ENCODE measurements around the gene SLC22A1. TPM values are rescaled to one million over a fixed set of nuclear protein-coding genes. Genes with fewer than 3 reads are reported as not detected.

The SLC22A1 gene
- total and polyA plus RNA-seq, 2 of the 13 experiments (the other 11 are each of a cell fraction or from before 2014, with no cell fraction given): 0.80 to 0.87 TPM

- in situ Hi-C loops (cut with HindIII; ENCODE audit: extremely low pct_ligation_motif_present, low pct_unique_long_range_greater_than_20kb): no loop called here
- no peak overlapping the region for H3K4me2 ChIP-seq (ENCODE audit: low read depth, low read length)
- H2AFZ ChIP-seq (ENCODE audit: low read length): no peak overlapping the region
- ATAC-seq (no peak), DNase-seq (ENCODE audit: low spot score) (no peak), FAIRE-seq (no peak)
- BruUV-seq (replicated peaks): no TSS peak
- no peaks in the 10 kb centered on the region for H3K79me2 ChIP-seq (ENCODE audit: insufficient read depth, low read length)
- no peaks in the 10 kb centered on the region for H3K9me3 ChIP-seq (ENCODE audit: low read length)
- peaks cover 33 to 43% of the 10 kb centered on the region in 2 experiments for H3K36me3 ChIP-seq (replicated peaks in 1 of 2; ENCODE audit: control insufficient read depth in 1 of 2, insufficient read depth in 2 of 2, low read length in 2 of 2)
- H3K4me3 ChIP-seq (replicated peaks in 1 of 3; ENCODE audit: insufficient read depth in 1 of 3, low read depth in 2 of 3, low read length in 3 of 3): no peak overlapping the region
- TF ChIP-seq MIER2 (CRISPR knock-in tag; IDR thresholded peaks at IDR 0.05) (no peak), ZBTB33 (CRISPR knock-in tag; IDR thresholded peaks at IDR 0.05) (no peak), CENPX (CRISPR knock-in tag; IDR thresholded peaks at IDR 0.05) (no peak), CHCHD3 (CRISPR knock-in tag; IDR thresholded peaks at IDR 0.05) (no peak), IKZF4 (CRISPR knock-in tag; IDR thresholded peaks at IDR 0.05; ENCODE audit: borderline replicate concordance, low read depth, not compliant biosample characterization) (no peak), ZNF576 (CRISPR knock-in tag; IDR thresholded peaks at IDR 0.05) (no peak), ARNTL (CRISPR knock-in tag; IDR thresholded peaks at IDR 0.05) (no peak), SP5 (CRISPR knock-in tag; IDR thresholded peaks at IDR 0.05; ENCODE audit: borderline replicate concordance, low read depth) (no peak), SYNCRIP (IDR thresholded peaks at IDR 0.05; ENCODE audit: insufficient read depth, low read depth, low read length) (no peak), ZNF543 (CRISPR knock-in tag; IDR thresholded peaks at IDR 0.05) (no peak), ZKSCAN8 (CRISPR knock-in tag; IDR thresholded peaks at IDR 0.05; ENCODE audit: borderline replicate concordance) (no peak), YEATS4 (CRISPR knock-in tag; IDR thresholded peaks at IDR 0.05; ENCODE audit: borderline replicate concordance) (no peak), AHR (CRISPR knock-in tag; IDR thresholded peaks at IDR 0.05) (no peak), FOXP1 (IDR thresholded peaks at IDR 0.05) (no peak), FOXP1 (CRISPR knock-in tag; IDR thresholded peaks at IDR 0.05) (no peak), ZNF691 (CRISPR knock-in tag; IDR thresholded peaks at IDR 0.05; ENCODE audit: borderline replicate concordance, low read depth) (no peak), ZNF160 (CRISPR knock-in tag; IDR thresholded peaks at IDR 0.05) (no peak), MTF2 (CRISPR knock-in tag; IDR thresholded peaks at IDR 0.05; ENCODE audit: borderline replicate concordance) (no peak), THAP7 (CRISPR knock-in tag; IDR thresholded peaks at IDR 0.05) (no peak)
- TF ChIP-seq, protein P1, sequence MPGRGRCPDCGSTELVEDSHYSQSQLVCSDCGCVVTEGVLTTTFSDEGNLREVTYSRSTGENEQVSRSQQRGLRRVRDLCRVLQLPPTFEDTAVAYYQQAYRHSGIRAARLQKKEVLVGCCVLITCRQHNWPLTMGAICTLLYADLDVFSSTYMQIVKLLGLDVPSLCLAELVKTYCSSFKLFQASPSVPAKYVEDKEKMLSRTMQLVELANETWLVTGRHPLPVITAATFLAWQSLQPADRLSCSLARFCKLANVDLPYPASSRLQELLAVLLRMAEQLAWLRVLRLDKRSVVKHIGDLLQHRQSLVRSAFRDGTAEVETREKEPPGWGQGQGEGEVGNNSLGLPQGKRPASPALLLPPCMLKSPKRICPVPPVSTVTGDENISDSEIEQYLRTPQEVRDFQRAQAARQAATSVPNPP (CRISPR knock-in tag; IDR thresholded peaks at IDR 0.05): no peak
- H3K9ac ChIP-seq (ENCODE audit: insufficient read depth, low read depth, low read length): no peak overlapping the region
- H3K27me3 ChIP-seq (ENCODE audit: control insufficient read depth in 1 of 2, insufficient read depth in 2 of 2, low read length in 2 of 2): no peaks in the 10 kb centered on the region
- intact Hi-C loops (cut with micrococcal nuclease; ENCODE audit: unreplicated experiment): loop anchor here (1.0 to 2.0 kb wide), 2 partner anchors 15 to 240 kb away; no protein-coding TSS in a partner anchor
- H3K4me1 ChIP-seq (ENCODE audit: insufficient read depth, low read length): peaks cover 34% of the 10 kb centered on the region
- ChIA-PET CTCF (ENCODE audit: low intra/inter-chr PET ratio, low total read pairs) (interaction anchor here (1.1 kb wide), 1 partner anchor 240 kb away, joined by 4 read pairs; no protein-coding TSS in a partner anchor), POLR2A (no interaction called here)
- no peaks in the 10 kb centered on the region for H4K20me1 ChIP-seq (ENCODE audit: insufficient read depth, low read length)
- 93% methylated on average over 7 of the region's 7 CpGs for WGBS (ENCODE audit: low lambda C conversion rate)
- H3K27ac ChIP-seq (ENCODE audit: extremely low read length, insufficient read depth, low read length): no peak overlapping the region
Measured at GRCh38 chr6:160103825-160104100, 17.9 kb upstream of the SLC22A1 start.

All from HepG2 (cell line).